ENCODE data around the gene RAB6B. TPM values are rescaled to one million over a fixed set of nuclear protein-coding genes. Genes with fewer than 3 reads are reported as not detected.

The RAB6B gene
- total RNA-seq, 1 experiment from 2014 or later = 18.0 TPM

DNA sequence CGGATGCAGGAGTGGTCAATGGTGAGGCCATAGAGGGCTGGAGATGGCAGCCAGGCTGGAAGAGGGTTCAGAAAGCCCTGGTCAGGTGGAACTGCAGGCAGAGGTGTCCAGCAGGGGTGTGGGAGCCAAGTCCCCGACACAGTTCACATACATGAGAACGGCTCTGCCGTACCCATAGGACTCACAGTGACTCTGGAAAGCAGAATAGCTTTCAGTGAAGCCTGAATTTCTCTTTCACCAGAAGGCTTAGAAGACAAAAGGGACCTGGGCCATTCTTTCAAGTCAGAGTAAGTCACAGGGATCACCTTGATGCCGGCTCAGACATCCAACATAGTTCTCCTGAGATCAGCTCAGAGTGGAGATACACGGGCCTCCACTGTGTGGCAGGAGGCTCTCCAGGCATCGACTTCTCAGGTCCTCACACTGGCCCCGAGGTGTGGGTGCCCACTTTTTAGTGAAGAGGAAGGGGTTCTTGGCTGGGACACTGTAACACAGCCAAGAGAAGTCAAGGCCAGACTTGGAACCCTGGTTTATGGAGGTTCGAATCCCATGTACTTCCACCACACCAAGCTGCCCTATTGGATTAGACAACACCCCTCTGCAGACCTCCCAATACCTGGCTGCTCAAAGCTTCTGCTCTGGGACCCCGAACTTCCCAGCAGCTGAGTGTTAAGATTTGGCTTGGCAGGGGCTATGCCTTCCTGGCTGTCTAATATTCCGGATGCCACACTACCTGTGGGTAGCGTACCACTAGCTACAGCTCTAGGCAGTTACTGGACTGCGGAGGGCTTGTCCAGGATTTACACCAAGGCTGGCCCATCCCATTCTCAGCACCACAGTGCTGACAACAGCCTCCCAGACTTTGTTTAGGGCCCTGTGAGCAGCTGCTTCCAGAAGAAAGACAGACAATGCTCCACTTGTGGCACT, 40.4 kb upstream of the RAB6B start:
- no peak overlapping the region for H3K4me3 Mint-ChIP-seq
- H3K27ac Mint-ChIP-seq = no peak overlapping the region
- ATAC-seq (no peak), DNase-seq (ENCODE audit: low spot score) (no peak)
- peaks cover 9% of the 10 kb centered on the region for H3K4me1 Mint-ChIP-seq
- ChIA-PET CTCF (interaction anchor here (1.2 to 2.4 kb wide), 3 partner anchors 8 to 94 kb away, joined by 4 to 7 read pairs (median 5); partner anchors contain the start of gene SLCO2A1), POLR2A (no interaction called here)
- TF ChIP-seq, protein P1, sequence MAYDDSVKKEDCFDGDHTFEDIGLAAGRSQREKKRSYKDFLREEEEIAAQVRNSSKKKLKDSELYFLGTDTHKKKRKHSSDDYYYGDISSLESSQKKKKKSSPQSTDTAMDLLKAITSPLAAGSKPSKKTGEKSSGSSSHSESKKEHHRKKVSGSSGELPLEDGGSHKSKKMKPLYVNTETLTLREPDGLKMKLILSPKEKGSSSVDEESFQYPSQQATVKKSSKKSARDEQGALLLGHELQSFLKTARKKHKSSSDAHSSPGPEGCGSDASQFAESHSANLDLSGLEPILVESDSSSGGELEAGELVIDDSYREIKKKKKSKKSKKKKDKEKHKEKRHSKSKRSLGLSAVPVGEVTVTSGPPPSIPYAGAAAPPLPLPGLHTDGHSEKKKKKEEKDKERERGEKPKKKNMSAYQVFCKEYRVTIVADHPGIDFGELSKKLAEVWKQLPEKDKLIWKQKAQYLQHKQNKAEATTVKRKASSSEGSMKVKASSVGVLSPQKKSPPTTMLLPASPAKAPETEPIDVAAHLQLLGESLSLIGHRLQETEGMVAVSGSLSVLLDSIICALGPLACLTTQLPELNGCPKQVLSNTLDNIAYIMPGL (CRISPR knock-in tag; IDR thresholded peaks at IDR 0.05) = no peak
- no peak for TF ChIP-seq ARID4B (CRISPR knock-in tag; IDR thresholded peaks at IDR 0.05; ENCODE audit: borderline replicate concordance)
- no peak for TF ChIP-seq GABPB1 (CRISPR knock-in tag; IDR thresholded peaks at IDR 0.05)
- no peak for TF ChIP-seq PRRX2 (CRISPR knock-in tag; IDR thresholded peaks at IDR 0.05)
- TF ChIP-seq, protein P2, sequence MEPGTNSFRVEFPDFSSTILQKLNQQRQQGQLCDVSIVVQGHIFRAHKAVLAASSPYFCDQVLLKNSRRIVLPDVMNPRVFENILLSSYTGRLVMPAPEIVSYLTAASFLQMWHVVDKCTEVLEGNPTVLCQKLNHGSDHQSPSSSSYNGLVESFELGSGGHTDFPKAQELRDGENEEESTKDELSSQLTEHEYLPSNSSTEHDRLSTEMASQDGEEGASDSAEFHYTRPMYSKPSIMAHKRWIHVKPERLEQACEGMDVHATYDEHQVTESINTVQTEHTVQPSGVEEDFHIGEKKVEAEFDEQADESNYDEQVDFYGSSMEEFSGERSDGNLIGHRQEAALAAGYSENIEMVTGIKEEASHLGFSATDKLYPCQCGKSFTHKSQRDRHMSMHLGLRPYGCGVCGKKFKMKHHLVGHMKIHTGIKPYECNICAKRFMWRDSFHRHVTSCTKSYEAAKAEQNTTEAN (CRISPR knock-in tag; IDR thresholded peaks at IDR 0.05) = no peak
- no peak for TF ChIP-seq ATF2 (CRISPR knock-in tag; IDR thresholded peaks at IDR 0.05; ENCODE audit: borderline replicate concordance, low read depth)
- TF ChIP-seq EMX1 (CRISPR knock-in tag; IDR thresholded peaks at IDR 0.05) = no peak
- no peak for TF ChIP-seq MLX (CRISPR knock-in tag; IDR thresholded peaks at IDR 0.05)
- no peak for TF ChIP-seq NR3C1 (CRISPR knock-in tag; conservative IDR thresholded peaks at IDR 0.05; ENCODE audit: low read depth)
- no peak for TF ChIP-seq TP53 (CRISPR knock-in tag; IDR thresholded peaks at IDR 0.05)
- TF ChIP-seq RELA (CRISPR knock-in tag; IDR thresholded peaks at IDR 0.05; ENCODE audit: borderline replicate concordance) = no peak
- no peak for TF ChIP-seq FOXP1 (CRISPR knock-in tag; IDR thresholded peaks at IDR 0.05; ENCODE audit: borderline replicate concordance)
- TF ChIP-seq JUN (CRISPR knock-in tag; IDR thresholded peaks at IDR 0.05) = no peak
- TF ChIP-seq, protein P3, sequence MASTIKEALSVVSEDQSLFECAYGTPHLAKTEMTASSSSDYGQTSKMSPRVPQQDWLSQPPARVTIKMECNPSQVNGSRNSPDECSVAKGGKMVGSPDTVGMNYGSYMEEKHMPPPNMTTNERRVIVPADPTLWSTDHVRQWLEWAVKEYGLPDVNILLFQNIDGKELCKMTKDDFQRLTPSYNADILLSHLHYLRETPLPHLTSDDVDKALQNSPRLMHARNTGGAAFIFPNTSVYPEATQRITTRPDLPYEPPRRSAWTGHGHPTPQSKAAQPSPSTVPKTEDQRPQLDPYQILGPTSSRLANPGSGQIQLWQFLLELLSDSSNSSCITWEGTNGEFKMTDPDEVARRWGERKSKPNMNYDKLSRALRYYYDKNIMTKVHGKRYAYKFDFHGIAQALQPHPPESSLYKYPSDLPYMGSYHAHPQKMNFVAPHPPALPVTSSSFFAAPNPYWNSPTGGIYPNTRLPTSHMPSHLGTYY (CRISPR knock-in tag; IDR thresholded peaks at IDR 0.05) = no peak
- no peak for TF ChIP-seq FOXK1 (CRISPR knock-in tag; IDR thresholded peaks at IDR 0.05)
- no peak for TF ChIP-seq ELF4 (CRISPR knock-in tag; IDR thresholded peaks at IDR 0.05; ENCODE audit: low read depth)
- no peak for TF ChIP-seq ZBTB21 (CRISPR knock-in tag; IDR thresholded peaks at IDR 0.05; ENCODE audit: borderline replicate concordance)
- no peak for TF ChIP-seq CREB1 (CRISPR knock-in tag; IDR thresholded peaks at IDR 0.05)
- TF ChIP-seq, protein P4, sequence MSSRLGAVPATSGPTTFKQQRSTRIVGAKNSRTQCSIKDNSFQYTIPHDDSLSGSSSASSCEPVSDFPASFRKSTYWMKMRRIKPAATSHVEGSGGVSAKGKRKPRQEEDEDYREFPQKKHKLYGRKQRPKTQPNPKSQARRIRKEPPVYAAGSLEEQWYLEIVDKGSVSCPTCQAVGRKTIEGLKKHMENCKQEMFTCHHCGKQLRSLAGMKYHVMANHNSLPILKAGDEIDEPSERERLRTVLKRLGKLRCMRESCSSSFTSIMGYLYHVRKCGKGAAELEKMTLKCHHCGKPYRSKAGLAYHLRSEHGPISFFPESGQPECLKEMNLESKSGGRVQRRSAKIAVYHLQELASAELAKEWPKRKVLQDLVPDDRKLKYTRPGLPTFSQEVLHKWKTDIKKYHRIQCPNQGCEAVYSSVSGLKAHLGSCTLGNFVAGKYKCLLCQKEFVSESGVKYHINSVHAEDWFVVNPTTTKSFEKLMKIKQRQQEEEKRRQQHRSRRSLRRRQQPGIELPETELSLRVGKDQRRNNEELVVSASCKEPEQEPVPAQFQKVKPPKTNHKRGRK (CRISPR knock-in tag; IDR thresholded peaks at IDR 0.05; ENCODE audit: borderline replicate concordance) = no peak
- no peaks in the 10 kb centered on the region for H3K27me3 Mint-ChIP-seq (ENCODE audit: low read depth)
- H3K36me3 Mint-ChIP-seq = no peaks in the 10 kb centered on the region
- H3K9me3 Mint-ChIP-seq = no peaks in the 10 kb centered on the region
